Measurements from ENCODE around the gene INPP5K. TPM values are rescaled to one million over a fixed set of nuclear protein-coding genes. Genes with fewer than 3 reads are reported as not detected.
A peak's percentile ranks its signal among the peaks of the same experiment; 100 is the strongest.

INPP5K gene
- total RNA-seq, 4 donors from 2014 or later: 59.6 to 76.0 (median 73.1) TPM

GRCh38 chr17:1495265-1495989, 21.0 kb downstream of the INPP5K start:
- TF ChIP-seq POLR2AphosphoS5 (IDR thresholded peaks at IDR 0.05): peak; percentile 96
- TF ChIP-seq POLR2A (IDR thresholded peaks at IDR 0.05): no peak
- Histone ChIP-seq H3K27me3 (no peaks in the 10 kb centered on the region), H3K4me1 (peaks cover 0 to 61% (median 51%) of the 10 kb centered on the region in 3 donors), H3K27ac (peak overlapping the region; percentile 62 to 100 (median 98)), H3K4me3 (peak overlapping the region in 1 of 2 donors; percentile 14), H3K9me3 (no peaks in the 10 kb centered on the region), H3K36me3 (peaks cover 0 to 52% of the 10 kb centered on the region in 2 donors)
- 50 to 62% methylated on average over 2 to 4 of the region's 14 CpGs for WGBS, 2 donors (ENCODE audit: low coverage in 1 of 2)
- ATAC-seq: peak; percentile 53

GRCh38 chr17:1494736-1495253, 21.6 kb downstream of the INPP5K start:
- Histone ChIP-seq H3K36me3 (peaks cover 0 to 46% of the 10 kb centered on the region in 2 donors), H3K9me3 (no peaks in the 10 kb centered on the region), H3K4me1 (peaks cover 0 to 68% (median 58%) of the 10 kb centered on the region in 3 donors), H3K27me3 (no peaks in the 10 kb centered on the region), H3K27ac (peak overlapping the region; percentile 60 to 100 (median 98)), H3K4me3 (no peak overlapping the region)
- no peak for ATAC-seq
- 67% methylated on average over 3 of the region's 11 CpGs; no CpG with 5 or more reads in 1 of the 2 donors for WGBS, 2 donors (ENCODE audit: low coverage in 1 of 2)
- TF ChIP-seq EP300 (IDR thresholded peaks at IDR 0.05) (no peak), POLR2AphosphoS5 (IDR thresholded peaks at IDR 0.05) (no peak), POLR2A (IDR thresholded peaks at IDR 0.05) (no peak), CTCF (IDR thresholded peaks at IDR 0.05) (no peak)

- Histone ChIP-seq H3K4me3 (no peak overlapping the region), H3K27ac (peak overlapping the region; percentile 60 to 100 (median 98)), H3K9me3 (no peaks in the 10 kb centered on the region), H3K36me3 (peaks cover 0 to 41% of the 10 kb centered on the region in 2 donors), H3K27me3 (no peaks in the 10 kb centered on the region), H3K4me1 (peaks cover 0 to 74% (median 62%) of the 10 kb centered on the region in 3 donors)
- 88 to 94% methylated on average over 4 of the region's 7 CpGs for WGBS, 2 donors (ENCODE audit: low coverage in 1 of 2)
- no peak for ATAC-seq
- no peak for TF ChIP-seq CTCF (IDR thresholded peaks at IDR 0.05)
- no peak for TF ChIP-seq POLR2AphosphoS5 (IDR thresholded peaks at IDR 0.05)
- no peak for TF ChIP-seq EP300 (IDR thresholded peaks at IDR 0.05)
- TF ChIP-seq POLR2A (IDR thresholded peaks at IDR 0.05): no peak
These were observed 22.2 kb downstream of the INPP5K start for GRCh38 chr17:1494203-1494602.

- no peaks in the 10 kb centered on the region for H3K9me3 ChIP-seq
- peak overlapping the region in 1 of 2 donors; percentile 82 for H3K4me3 ChIP-seq
- peaks cover 0 to 81% (median 69%) of the 10 kb centered on the region in 3 donors for H3K4me1 ChIP-seq
- peak overlapping the region; percentile 85 to 100 (median 98) for H3K27ac ChIP-seq
- ATAC-seq: no peak
- peaks cover 0 to 33% of the 10 kb centered on the region in 2 donors for H3K36me3 ChIP-seq
- 83% methylated on average over 1 of the region's 23 CpGs; no CpG with 5 or more reads in 1 of the 2 donors for WGBS, 2 donors (ENCODE audit: low coverage in 1 of 2)
- TF ChIP-seq CTCF (IDR thresholded peaks at IDR 0.05): no peak
- TF ChIP-seq POLR2AphosphoS5 (IDR thresholded peaks at IDR 0.05): no peak
- no peak for TF ChIP-seq EP300 (IDR thresholded peaks at IDR 0.05)
- no peak for TF ChIP-seq POLR2A (IDR thresholded peaks at IDR 0.05)
- no peaks in the 10 kb centered on the region for H3K27me3 ChIP-seq
These were observed 23.0 kb downstream of the INPP5K start for GRCh38 chr17:1493291-1493980.
